Urothelium cell line (cell line): Measurements from ENCODE around the gene JAG2.

Experiments used
- DNase-seq: peaks from one replicate; pipeline ENCODE4 v3.0.0; 2011; ENCODE audit warnings: low spot score, mixed read lengths
- FAIRE-seq: peaks from 2 replicates; lab custom pipeline; 2011; peaks lifted over from hg19 to GRCh38; lab: Jason Lieb, UNC

The JAG2 gene

GRCh38 chr14:105152794-105153241, 15.8 kb downstream of the JAG2 start:
- no peak for FAIRE-seq
- no peak for DNase-seq

GRCh38 chr14:105151838-105152793, 16.5 kb downstream of the JAG2 start:
- DNase-seq (no peak), FAIRE-seq (no peak)

GRCh38 chr14:105151084-105151837, 17.3 kb downstream of the JAG2 start:
- DNase-seq (no peak), FAIRE-seq (no peak)

GRCh38 chr14:105150368-105151083, 18.1 kb downstream of the JAG2 start:
- FAIRE-seq (no peak), DNase-seq (no peak)

GRCh38 chr14:105150026-105150367, 18.6 kb downstream of the JAG2 start:
- no peak for FAIRE-seq
- no peak for DNase-seq

GRCh38 chr14:105149146-105149781, 19.3 kb downstream of the JAG2 start:
- FAIRE-seq (no peak), DNase-seq (no peak)

GRCh38 chr14:105148604-105149145, 19.9 kb downstream of the JAG2 start:
- DNase-seq (no peak), FAIRE-seq (no peak)

GRCh38 chr14:105147671-105148603, 20.6 kb downstream of the JAG2 start:
- no peak for FAIRE-seq
- DNase-seq, result no peak

GRCh38 chr14:105146976-105147635, 21.5 kb downstream of the JAG2 start:
- DNase-seq, result no peak
- no peak for FAIRE-seq

GRCh38 chr14:105146181-105146975, 22.2 kb downstream of the JAG2 start:
- DNase-seq, result no peak
- FAIRE-seq, result no peak

GRCh38 chr14:105145381-105146180, 23.0 kb downstream of the JAG2 start:
- no peak for FAIRE-seq
- DNase-seq, result no peak

- no peak for FAIRE-seq
- DNase-seq, result no peak
These were observed 23.8 kb downstream of the JAG2 start for GRCh38 chr14:105144666-105145380.

- no peak for FAIRE-seq
These were observed 24.4 kb downstream of the JAG2 start for GRCh38 chr14:105144026-105144665.

GRCh38 chr14:105143451-105144025, 25.0 kb downstream of the JAG2 start:
- no peak for FAIRE-seq
- DNase-seq, result no peak

More at GRCh38 chr14:105144026-105144665, 24.4 kb downstream of the JAG2 start:
- DNase-seq, result no peak

GRCh38 chr14:105142651-105143450, 25.7 kb downstream of the JAG2 start:
- FAIRE-seq (no peak), DNase-seq (no peak)
